Mucosa of rectum (tissue), 2 donors: Measurements from ENCODE around the gene SKAP2.
"Not testable (repeated sequence)": the region's sequence is repeated elsewhere in the genome, so short reads cannot be mapped to it uniquely, and the experiment has no call there.

Experiments
- H3K27ac ChIP-seq, 2 donors: one replicate each; pipeline ENCODE4 v1.7.0; 2013; ENCODE audit warnings: inconsistent platforms in 2 of 2, low read depth in 2 of 2, low read length in 2 of 2
- H3K27me3 ChIP-seq, 2 donors: one replicate each; pipeline ENCODE4 v1.7.0; 2013; ENCODE audit warnings: low read length in 2 of 2; ENCODE audit not compliant: control insufficient read depth in 2 of 2, insufficient read depth in 2 of 2
- H3K36me3 ChIP-seq, 2 donors: one replicate each; pipeline ENCODE4 v1.7.0; 2013; ENCODE audit warnings: low read length in 2 of 2; ENCODE audit not compliant: control insufficient read depth in 2 of 2, insufficient read depth in 2 of 2
- H3K4me1 ChIP-seq, 2 donors: one replicate each; pipeline ENCODE4 v1.7.0; 2013; ENCODE audit warnings: low read length in 2 of 2, mild to moderate bottlenecking in 1 of 2; ENCODE audit not compliant: control insufficient read depth in 2 of 2, insufficient read depth in 2 of 2
- H3K4me3 ChIP-seq, 2 donors: one replicate each; pipeline ENCODE4 v1.7.0; 2013; ENCODE audit warnings: low read length in 2 of 2
- H3K9ac ChIP-seq, 2 donors: one replicate each; pipeline ENCODE4 v1.7.0; 2013; ENCODE audit warnings: low read length in 2 of 2, low read depth in 1 of 2, mild to moderate bottlenecking in 1 of 2
- H3K9me3 ChIP-seq, 2 donors: one replicate each; pipeline ENCODE4 v1.7.0; 2013; ENCODE audit warnings: low read length in 2 of 2; ENCODE audit not compliant: control insufficient read depth in 2 of 2
- donor health status: healthy.
- donor health status: Normal muscosa, but diverticular disease.

Gene SKAP2

GRCh38 chr7:26841003-26841739, 23.2 kb downstream of the SKAP2 start:
- Histone ChIP-seq H3K9me3 (no peaks in the 10 kb centered on the region), H3K36me3 (no peaks in the 10 kb centered on the region), H3K27me3 (no peaks in the 10 kb centered on the region), H3K4me1 (peaks cover 0 to 2% of the 10 kb centered on the region in 2 donors), H3K27ac (no peak overlapping the region), H3K9ac (no peak overlapping the region), H3K4me3 (no peak overlapping the region)

- not testable (repeated sequence) for H3K27ac ChIP-seq, H3K4me1 ChIP-seq, H3K4me3 ChIP-seq, H3K9ac ChIP-seq, H3K36me3 ChIP-seq, H3K9me3 ChIP-seq, H3K27me3 ChIP-seq
Measured at GRCh38 chr7:26836793-26837192, 27.6 kb downstream of the SKAP2 start.

GRCh38 chr7:26815426-26815825, 49.0 kb downstream of the SKAP2 start:
- Histone ChIP-seq H3K4me1 (no peaks in the 10 kb centered on the region), H3K4me3 (no peak overlapping the region), H3K27ac (no peak overlapping the region), H3K36me3 (no peaks in the 10 kb centered on the region), H3K9ac (no peak overlapping the region), H3K27me3 (no peaks in the 10 kb centered on the region), H3K9me3 (no peaks in the 10 kb centered on the region)

GRCh38 chr7:26813432-26813831, 51.0 kb downstream of the SKAP2 start:
- Histone ChIP-seq H3K9ac (no peak overlapping the region), H3K36me3 (no peaks in the 10 kb centered on the region), H3K27me3 (no peaks in the 10 kb centered on the region), H3K27ac (no peak overlapping the region), H3K9me3 (no peaks in the 10 kb centered on the region), H3K4me3 (no peak overlapping the region), H3K4me1 (no peaks in the 10 kb centered on the region)

- no peaks in the 10 kb centered on the region for H3K27me3 ChIP-seq
- H3K4me3 ChIP-seq = no peak overlapping the region
- no peaks in the 10 kb centered on the region for H3K36me3 ChIP-seq
- no peak overlapping the region for H3K9ac ChIP-seq
- H3K4me1 ChIP-seq = no peaks in the 10 kb centered on the region
- H3K9me3 ChIP-seq = no peaks in the 10 kb centered on the region
- no peak overlapping the region for H3K27ac ChIP-seq
Measured at GRCh38 chr7:26794541-26794940, 69.8 kb downstream of the SKAP2 start.

GRCh38 chr7:26792576-26792975, 71.8 kb downstream of the SKAP2 start:
- H3K4me1 ChIP-seq = no peaks in the 10 kb centered on the region
- no peak overlapping the region for H3K27ac ChIP-seq
- no peaks in the 10 kb centered on the region for H3K27me3 ChIP-seq

GRCh38 chr7:26792006-26792405, 72.4 kb downstream of the SKAP2 start:
- Histone ChIP-seq H3K9ac (no peak overlapping the region), H3K36me3 (no peaks in the 10 kb centered on the region), H3K27ac (no peak overlapping the region), H3K27me3 (no peaks in the 10 kb centered on the region), H3K9me3 (no peaks in the 10 kb centered on the region), H3K4me1 (no peaks in the 10 kb centered on the region), H3K4me3 (no peak overlapping the region)

More at GRCh38 chr7:26792576-26792975, 71.8 kb downstream of the SKAP2 start:
- Histone ChIP-seq H3K9me3 (no peaks in the 10 kb centered on the region), H3K36me3 (no peaks in the 10 kb centered on the region), H3K4me3 (no peak overlapping the region), H3K9ac (no peak overlapping the region)

- Histone ChIP-seq H3K9me3 (no peaks in the 10 kb centered on the region), H3K27ac (no peak overlapping the region), H3K4me1 (no peaks in the 10 kb centered on the region), H3K4me3 (no peak overlapping the region), H3K27me3 (no peaks in the 10 kb centered on the region), H3K36me3 (no peaks in the 10 kb centered on the region), H3K9ac (no peak overlapping the region)
Measured at GRCh38 chr7:26789481-26790184, 74.8 kb downstream of the SKAP2 start.

GRCh38 chr7:26787701-26788100, 76.7 kb downstream of the SKAP2 start:
- Histone ChIP-seq H3K36me3 (no peaks in the 10 kb centered on the region), H3K9me3 (no peaks in the 10 kb centered on the region), H3K27me3 (no peaks in the 10 kb centered on the region), H3K4me3 (no peak overlapping the region), H3K4me1 (no peaks in the 10 kb centered on the region), H3K9ac (no peak overlapping the region), H3K27ac (no peak overlapping the region)

GRCh38 chr7:26784118-26784517, 80.3 kb downstream of the SKAP2 start:
- no peak overlapping the region for H3K4me3 ChIP-seq
- H3K9me3 ChIP-seq = no peaks in the 10 kb centered on the region
- no peaks in the 10 kb centered on the region for H3K27me3 ChIP-seq

More at GRCh38 chr7:26784118-26784517, 80.3 kb downstream of the SKAP2 start:
- Histone ChIP-seq H3K36me3 (no peaks in the 10 kb centered on the region), H3K4me1 (no peaks in the 10 kb centered on the region), H3K9ac (no peak overlapping the region), H3K27ac (no peak overlapping the region)
